ENCODE results near the gene ELOVL2.

Gene ELOVL2

GRCh38 chr6:11055127-11055627 lies 11.1 kb upstream of the ELOVL2 start:
- DNase-seq = no peak

GRCh38 chr6:11054722-11055121 lies 10.6 kb upstream of the ELOVL2 start:
- no peak for DNase-seq

GRCh38 chr6:11053307-11053706 lies 9.2 kb upstream of the ELOVL2 start:
- DNase-seq = no peak

- no peak for DNase-seq
These were observed 6.6 kb upstream of the ELOVL2 start for GRCh38 chr6:11050731-11051130.

- DNase-seq = no peak
These were observed 635 bp upstream of the ELOVL2 start for GRCh38 chr6:11044712-11045167.

GRCh38 chr6:11043378-11043960 lies 636 bp downstream of the ELOVL2 start:
- DNase-seq = no peak

GRCh38 chr6:11042750-11043377 lies 1.2 kb downstream of the ELOVL2 start:
- no peak for DNase-seq

- DNase-seq = no peak
These were observed 1.9 kb downstream of the ELOVL2 start for GRCh38 chr6:11042025-11042749.

- no peak for DNase-seq
These were observed 4.0 kb downstream of the ELOVL2 start for GRCh38 chr6:11040134-11040533.

- no peak for DNase-seq
These were observed 5.1 kb downstream of the ELOVL2 start for GRCh38 chr6:11039040-11039439.

GRCh38 chr6:11036977-11037430 lies 7.1 kb downstream of the ELOVL2 start:
- DNase-seq = no peak

- DNase-seq = no peak
These were observed 7.8 kb downstream of the ELOVL2 start for GRCh38 chr6:11036351-11036740.

GRCh38 chr6:11035616-11036350 lies 8.3 kb downstream of the ELOVL2 start:
- no peak for DNase-seq

- no peak for DNase-seq
These were observed 10.3 kb downstream of the ELOVL2 start for GRCh38 chr6:11033825-11034224.

- DNase-seq = no peak
These were observed 13.2 kb downstream of the ELOVL2 start for GRCh38 chr6:11030904-11031303.

- DNase-seq = no peak
These were observed 15.1 kb downstream of the ELOVL2 start for GRCh38 chr6:11028959-11029358.

GRCh38 chr6:11027565-11028110 lies 16.5 kb downstream of the ELOVL2 start:
- DNase-seq = no peak

- DNase-seq = no peak
These were observed 18.0 kb downstream of the ELOVL2 start for GRCh38 chr6:11025921-11026635.

- no peak for DNase-seq
These were observed 19.0 kb downstream of the ELOVL2 start for GRCh38 chr6:11025130-11025529.

GRCh38 chr6:11023032-11023431 lies 21.1 kb downstream of the ELOVL2 start:
- no peak for DNase-seq

- no peak for DNase-seq
These were observed 22.4 kb downstream of the ELOVL2 start for GRCh38 chr6:11021714-11022113.

- no peak for DNase-seq
These were observed 23.1 kb downstream of the ELOVL2 start for GRCh38 chr6:11021003-11021402.

All from stimulated activated CD4-positive, alpha-beta T cell treated with anti-CD3 and anti-CD28 coated beads, Interleukin-4, amount 100 ng/mL, for 4 hours (primary cell).